ENCODE data around the gene DCP1A.

- TF ChIP-seq TAF1 (IDR thresholded peaks at IDR 0.05; ENCODE audit: borderline replicate concordance, low read depth, low read length) (no peak), POLR2AphosphoS5 (IDR thresholded peaks at IDR 0.05; ENCODE audit: low read depth, low read length) (no peak), POLR2A (IDR thresholded peaks at IDR 0.05; ENCODE audit: low read depth, low read length) (no peak)
Measured at GRCh38 chr3:53337167-53337940, 10.0 kb downstream of the DCP1A start.
